Measurements from ENCODE around the gene RPL37A. TPM values are rescaled to one million over a fixed set of nuclear protein-coding genes. Genes with fewer than 3 reads are reported as not detected.
A peak's percentile ranks its signal among the peaks of the same experiment; 100 is the strongest.

The RPL37A gene
- total RNA-seq: 749 and 1,158 TPM in 2 replicates

GRCh38 chr2:216498379-216499352 lies at the start of gene RPL37A:
RPL37A (plus strand) TSS chr2:216498844; CDS start chr2:216498875, 31 bp downstream.
- peak; percentile 93 for DNase-seq (ENCODE audit: low read depth)

GRCh38 chr2:216450346-216450745 lies 48.3 kb upstream of the RPL37A start:
- DNase-seq (ENCODE audit: low read depth): no peak

GRCh38 chr2:216450784-216451183 lies 47.9 kb upstream of the RPL37A start:
- no peak for DNase-seq (ENCODE audit: low read depth)

GRCh38 chr2:216453955-216454614 lies 44.6 kb upstream of the RPL37A start:
- no peak for DNase-seq (ENCODE audit: low read depth)

- DNase-seq (ENCODE audit: low read depth): no peak
Observed at GRCh38 chr2:216463148-216463547, 35.5 kb upstream of the RPL37A start.

GRCh38 chr2:216464104-216464720 lies 34.4 kb upstream of the RPL37A start:
- DNase-seq (ENCODE audit: low read depth): no peak

GRCh38 chr2:216465579-216466195 lies 33.0 kb upstream of the RPL37A start:
- no peak for DNase-seq (ENCODE audit: low read depth)

- DNase-seq (ENCODE audit: low read depth): no peak
Observed at GRCh38 chr2:216467845-216468244, 30.8 kb upstream of the RPL37A start.

- no peak for DNase-seq (ENCODE audit: low read depth)
Observed at GRCh38 chr2:216469661-216470060, 29.0 kb upstream of the RPL37A start.

- DNase-seq (ENCODE audit: low read depth): no peak
Observed at GRCh38 chr2:216473187-216473586, 25.5 kb upstream of the RPL37A start.

- DNase-seq (ENCODE audit: low read depth): no peak
Observed at GRCh38 chr2:216474925-216475670, 23.5 kb upstream of the RPL37A start.

- no peak for DNase-seq (ENCODE audit: low read depth)
Observed at GRCh38 chr2:216475767-216476166, 22.9 kb upstream of the RPL37A start.

- DNase-seq (ENCODE audit: low read depth): no peak
Observed at GRCh38 chr2:216477283-216478035, 21.2 kb upstream of the RPL37A start.

GRCh38 chr2:216478151-216478550 lies 20.5 kb upstream of the RPL37A start:
- DNase-seq (ENCODE audit: low read depth): peak; percentile 90

GRCh38 chr2:216478791-216479190 lies 19.9 kb upstream of the RPL37A start:
- DNase-seq (ENCODE audit: low read depth): no peak

GRCh38 chr2:216480221-216480620 lies 18.4 kb upstream of the RPL37A start:
- DNase-seq (ENCODE audit: low read depth): no peak

GRCh38 chr2:216482640-216483039 lies 16.0 kb upstream of the RPL37A start:
- no peak for DNase-seq (ENCODE audit: low read depth)

- no peak for DNase-seq (ENCODE audit: low read depth)
Observed at GRCh38 chr2:216485237-216485636, 13.4 kb upstream of the RPL37A start.

- DNase-seq (ENCODE audit: low read depth): no peak
Observed at GRCh38 chr2:216485745-216486144, 12.9 kb upstream of the RPL37A start.

- DNase-seq (ENCODE audit: low read depth): no peak
Observed at GRCh38 chr2:216486271-216486670, 12.4 kb upstream of the RPL37A start.

GRCh38 chr2:216486708-216487107 lies 11.9 kb upstream of the RPL37A start:
- no peak for DNase-seq (ENCODE audit: low read depth)

All from renal cortical epithelial cell (primary cell).